Body of pancreas (tissue), 4 donors: Measurements from ENCODE around the gene VEGFA. TPM values are rescaled to one million over a fixed set of nuclear protein-coding genes. Genes with fewer than 3 reads are reported as not detected.

ENCODE experiments used
- ATAC-seq: fragments of 150-250 bp; one replicate; pipeline ENCODE4 v1.9.1; 2016
- DNase-seq, 4 donors: peaks; one replicate each; pipeline ENCODE4 v3.0.0-alpha.2; 2019
- H3K27ac ChIP-seq, 4 donors: fragments of 200-600 bp; sonication (generic); 1 replicate in 3 of 4; 2 replicates in 1 of 4; pipeline versions ENCODE4 v1.5.1 to v1.6.1; 2016 to 2019; ENCODE audit warnings: mild to moderate bottlenecking in 1 of 4, mixed read lengths in 1 of 4, moderate library complexity in 1 of 4
- H3K27me3 ChIP-seq, 2 donors: fragments of 200-600 bp; sonication (generic); one replicate each; pipeline ENCODE4 v1.6.0; 2016; ENCODE audit warnings: mild to moderate bottlenecking in 1 of 2
- H3K36me3 ChIP-seq, 2 donors: fragments of 200-600 bp; sonication (generic); replicated peaks in 1 of 2; 2 replicates each; pipeline ENCODE4 v1.5.1; 2016; ENCODE audit warnings: low read depth in 2 of 2; ENCODE audit not compliant: insufficient read depth in 1 of 2
- H3K4me1 ChIP-seq: fragments of 200-600 bp; sonication (generic); one replicate; pipeline ENCODE4 v1.6.0; 2016
- H3K4me3 ChIP-seq, 2 donors: fragments of 200-600 bp; sonication (generic); 1 replicate in 1 of 2; 2 replicates in 1 of 2; pipeline ENCODE4 v1.5.1; 2016 to 2019
- H3K9me3 ChIP-seq, 3 donors: fragments of 200-600 bp; sonication (generic); 1 replicate in 2 of 3; 2 replicates in 1 of 3; pipeline ENCODE4 v1.5.1; 2016
- POLR2A ChIP-seq, 3 donors: fragments of 450-650 bp; IDR thresholded peaks; one replicate each; pipeline ENCODE4 v1.6.1; 2016; ENCODE audit warnings: antibody characterized with exemption in 3 of 3, mild to moderate bottlenecking in 2 of 3
- WGBS, 2 donors: methylation state at CpG; one replicate each; pipeline ENCODE4 v1.1.5; 2017; 5-methylcytosine and 5-hydroxymethylcytosine counted together
- intact Hi-C: fragments of 100-400 bp; cut with DNase I; formaldehyde crosslinking; loops from one replicate; pipeline ENCODE4 v1.15.1; 2023
- total RNA-seq, 2 donors: library from RNA; depleted of rRNA; stranded (reverse); fragments of >200 nt; gene quantifications; one replicate each; pipeline ENCODE4 v1.1.0, GENCODE V29; 2016
- TF ChIP-seq, protein P1 (sequence below), 7 experiments: fragments of 450-650 bp in 4 of 7; fragments of 200-600 bp in 3 of 7; sonication (generic) in 3 of 7; IDR thresholded peaks; one replicate each; pipeline ENCODE4 v1.5.1; 2016 to 2019; ENCODE audit warnings: antibody characterized with exemption in 7 of 7

VEGFA gene
- total RNA-seq, 2 donors from 2014 or later, result 84.8 to 272 TPM

DNA sequence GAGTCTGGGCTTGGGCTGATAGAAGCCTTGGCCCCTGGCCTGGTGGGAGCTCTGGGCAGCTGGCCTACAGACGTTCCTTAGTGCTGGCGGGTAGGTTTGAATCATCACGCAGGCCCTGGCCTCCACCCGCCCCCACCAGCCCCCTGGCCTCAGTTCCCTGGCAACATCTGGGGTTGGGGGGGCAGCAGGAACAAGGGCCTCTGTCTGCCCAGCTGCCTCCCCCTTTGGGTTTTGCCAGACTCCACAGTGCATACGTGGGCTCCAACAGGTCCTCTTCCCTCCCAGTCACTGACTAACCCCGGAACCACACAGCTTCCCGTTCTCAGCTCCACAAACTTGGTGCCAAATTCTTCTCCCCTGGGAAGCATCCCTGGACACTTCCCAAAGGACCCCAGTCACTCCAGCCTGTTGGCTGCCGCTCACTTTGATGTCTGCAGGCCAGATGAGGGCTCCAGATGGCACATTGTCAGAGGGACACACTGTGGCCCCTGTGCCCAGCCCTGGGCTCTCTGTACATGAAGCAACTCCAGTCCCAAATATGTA, 957 bp upstream of the VEGFA start:
- intact Hi-C loops, result loop anchor here (5.0 to 10.0 kb wide), 2 partner anchors 104 to 183 kb away; no protein-coding TSS in a partner anchor
- ATAC-seq, result no peak
- Histone ChIP-seq H3K4me1 (peaks cover 52% of the 10 kb centered on the region), H3K36me3 (no peaks in the 10 kb centered on the region), H3K9me3 (no peaks in the 10 kb centered on the region), H3K27me3 (no peaks in the 10 kb centered on the region), H3K27ac (peak overlapping the region in 3 of 4 donors; percentile 97 to 99 (median 98)), H3K4me3 (no peak overlapping the region)
- TF ChIP-seq POLR2A (IDR thresholded peaks at IDR 0.05), result no peak
- TF ChIP-seq, protein P1, sequence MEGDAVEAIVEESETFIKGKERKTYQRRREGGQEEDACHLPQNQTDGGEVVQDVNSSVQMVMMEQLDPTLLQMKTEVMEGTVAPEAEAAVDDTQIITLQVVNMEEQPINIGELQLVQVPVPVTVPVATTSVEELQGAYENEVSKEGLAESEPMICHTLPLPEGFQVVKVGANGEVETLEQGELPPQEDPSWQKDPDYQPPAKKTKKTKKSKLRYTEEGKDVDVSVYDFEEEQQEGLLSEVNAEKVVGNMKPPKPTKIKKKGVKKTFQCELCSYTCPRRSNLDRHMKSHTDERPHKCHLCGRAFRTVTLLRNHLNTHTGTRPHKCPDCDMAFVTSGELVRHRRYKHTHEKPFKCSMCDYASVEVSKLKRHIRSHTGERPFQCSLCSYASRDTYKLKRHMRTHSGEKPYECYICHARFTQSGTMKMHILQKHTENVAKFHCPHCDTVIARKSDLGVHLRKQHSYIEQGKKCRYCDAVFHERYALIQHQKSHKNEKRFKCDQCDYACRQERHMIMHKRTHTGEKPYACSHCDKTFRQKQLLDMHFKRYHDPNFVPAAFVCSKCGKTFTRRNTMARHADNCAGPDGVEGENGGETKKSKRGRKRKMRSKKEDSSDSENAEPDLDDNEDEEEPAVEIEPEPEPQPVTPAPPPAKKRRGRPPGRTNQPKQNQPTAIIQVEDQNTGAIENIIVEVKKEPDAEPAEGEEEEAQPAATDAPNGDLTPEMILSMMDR (IDR thresholded peaks at IDR 0.05), result no peak
- peak in 3 of 4 donors; percentile 37 to 44 (median 40) for DNase-seq
- WGBS, 2 donors, result 40 to 64% methylated on average over 4 to 8 of the region's 8 CpGs

DNA sequence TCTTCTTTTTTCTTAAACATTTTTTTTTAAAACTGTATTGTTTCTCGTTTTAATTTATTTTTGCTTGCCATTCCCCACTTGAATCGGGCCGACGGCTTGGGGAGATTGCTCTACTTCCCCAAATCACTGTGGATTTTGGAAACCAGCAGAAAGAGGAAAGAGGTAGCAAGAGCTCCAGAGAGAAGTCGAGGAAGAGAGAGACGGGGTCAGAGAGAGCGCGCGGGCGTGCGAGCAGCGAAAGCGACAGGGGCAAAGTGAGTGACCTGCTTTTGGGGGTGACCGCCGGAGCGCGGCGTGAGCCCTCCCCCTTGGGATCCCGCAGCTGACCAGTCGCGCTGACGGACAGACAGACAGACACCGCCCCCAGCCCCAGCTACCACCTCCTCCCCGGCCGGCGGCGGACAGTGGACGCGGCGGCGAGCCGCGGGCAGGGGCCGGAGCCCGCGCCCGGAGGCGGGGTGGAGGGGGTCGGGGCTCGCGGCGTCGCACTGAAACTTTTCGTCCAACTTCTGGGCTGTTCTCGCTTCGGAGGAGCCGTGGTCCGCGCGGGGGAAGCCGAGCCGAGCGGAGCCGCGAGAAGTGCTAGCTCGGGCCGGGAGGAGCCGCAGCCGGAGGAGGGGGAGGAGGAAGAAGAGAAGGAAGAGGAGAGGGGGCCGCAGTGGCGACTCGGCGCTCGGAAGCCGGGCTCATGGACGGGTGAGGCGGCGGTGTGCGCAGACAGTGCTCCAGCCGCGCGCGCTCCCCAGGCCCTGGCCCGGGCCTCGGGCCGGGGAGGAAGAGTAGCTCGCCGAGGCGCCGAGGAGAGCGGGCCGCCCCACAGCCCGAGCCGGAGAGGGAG, 580 bp downstream of the VEGFA start:
- no peaks in the 10 kb centered on the region for H3K36me3 ChIP-seq
- TF ChIP-seq, protein P1 (IDR thresholded peaks at IDR 0.05), result no peak
- peak; percentile 12 to 89 (median 68) for TF ChIP-seq POLR2A (IDR thresholded peaks at IDR 0.05)
- peak overlapping the region; percentile 75 to 80 for H3K4me3 ChIP-seq
- H3K9me3 ChIP-seq, result no peaks in the 10 kb centered on the region
- peaks cover 67% of the 10 kb centered on the region for H3K4me1 ChIP-seq
- H3K27me3 ChIP-seq, result no peaks in the 10 kb centered on the region
- 0 to 1% methylated on average over 20 to 69 of the region's 84 CpGs for WGBS, 2 donors
- peak; percentile 68 to 84 (median 75) for DNase-seq
- ATAC-seq, result peak; percentile 31
- intact Hi-C loops, result no loop called here
- peak overlapping the region; percentile 95 to 99 (median 98) for H3K27ac ChIP-seq

DNA sequence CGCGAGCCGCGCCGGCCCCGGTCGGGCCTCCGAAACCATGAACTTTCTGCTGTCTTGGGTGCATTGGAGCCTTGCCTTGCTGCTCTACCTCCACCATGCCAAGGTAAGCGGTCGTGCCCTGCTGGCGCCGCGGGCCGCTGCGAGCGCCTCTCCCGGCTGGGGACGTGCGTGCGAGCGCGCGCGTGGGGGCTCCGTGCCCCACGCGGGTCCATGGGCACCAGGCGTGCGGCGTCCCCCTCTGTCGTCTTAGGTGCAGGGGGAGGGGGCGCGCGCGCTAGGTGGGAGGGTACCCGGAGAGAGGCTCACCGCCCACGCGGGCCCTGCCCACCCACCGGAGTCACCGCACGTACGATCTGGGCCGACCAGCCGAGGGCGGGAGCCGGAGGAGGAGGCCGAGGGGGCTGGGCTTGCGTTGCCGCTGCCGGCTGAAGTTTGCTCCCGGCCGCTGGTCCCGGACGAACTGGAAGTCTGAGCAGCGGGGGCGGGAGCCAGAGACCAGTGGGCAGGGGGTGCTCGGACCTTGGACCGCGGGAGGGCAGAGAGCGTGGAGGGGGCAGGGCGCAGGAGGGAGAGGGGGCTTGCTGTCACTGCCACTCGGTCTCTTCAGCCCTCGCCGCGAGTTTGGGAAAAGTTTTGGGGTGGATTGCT, 1.3 kb downstream of the VEGFA start:
- Histone ChIP-seq H3K4me3 (peak overlapping the region; percentile 75 to 80), H3K9me3 (no peaks in the 10 kb centered on the region), H3K4me1 (peaks cover 69% of the 10 kb centered on the region), H3K27me3 (no peaks in the 10 kb centered on the region), H3K27ac (peak overlapping the region; percentile 95 to 99 (median 98)), H3K36me3 (no peaks in the 10 kb centered on the region)
- DNase-seq, result peak; percentile 77 to 84 (median 82)
- TF ChIP-seq, protein P1 (IDR thresholded peaks at IDR 0.05), result peak in 1 of 7 experiments; percentile 5
- peak; percentile 44 to 85 (median 64) for TF ChIP-seq POLR2A (IDR thresholded peaks at IDR 0.05)
- ATAC-seq, result peak; percentile 22
- intact Hi-C loops, result no loop called here
- 0 to 1% methylated on average over 15 to 63 of the region's 66 CpGs for WGBS, 2 donors

DNA sequence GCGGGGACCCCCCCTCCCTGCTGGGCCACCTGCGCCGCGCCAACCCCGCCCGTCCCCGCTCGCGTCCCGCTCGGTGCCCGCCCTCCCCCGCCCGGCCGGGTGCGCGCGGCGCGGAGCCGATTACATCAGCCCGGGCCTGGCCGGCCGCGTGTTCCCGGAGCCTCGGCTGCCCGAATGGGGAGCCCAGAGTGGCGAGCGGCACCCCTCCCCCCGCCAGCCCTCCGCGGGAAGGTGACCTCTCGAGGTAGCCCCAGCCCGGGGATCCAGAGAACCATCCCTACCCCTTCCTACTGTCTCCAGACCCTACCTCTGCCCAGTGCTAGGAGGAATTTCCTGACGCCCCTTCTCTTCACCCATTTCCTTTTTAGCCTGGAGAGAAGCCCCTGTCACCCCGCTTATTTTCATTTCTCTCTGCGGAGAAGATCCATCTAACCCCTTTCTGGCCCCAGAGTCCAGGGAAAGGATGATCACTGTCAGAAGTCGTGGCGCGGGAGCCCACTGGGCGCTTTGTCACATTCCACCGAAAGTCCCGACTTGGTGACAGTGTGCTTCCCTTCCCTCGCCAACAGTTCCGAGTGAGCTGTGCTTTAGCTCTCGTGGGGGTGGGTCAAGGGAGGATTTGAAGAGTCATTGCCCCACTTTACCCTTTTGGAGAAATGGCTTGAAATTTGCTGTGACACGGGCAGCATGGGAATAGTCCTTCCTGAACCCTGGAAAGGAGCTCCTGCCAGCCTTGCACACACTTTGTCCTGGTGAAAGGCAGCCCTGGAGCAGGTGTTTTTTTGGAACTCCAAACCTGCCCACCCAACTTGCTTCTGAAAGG, 2.1 kb downstream of the VEGFA start:
- Histone ChIP-seq H3K4me3 (peak overlapping the region; percentile 75 to 80), H3K4me1 (peaks cover 72% of the 10 kb centered on the region), H3K36me3 (no peaks in the 10 kb centered on the region), H3K27me3 (no peaks in the 10 kb centered on the region), H3K9me3 (no peaks in the 10 kb centered on the region), H3K27ac (peak overlapping the region; percentile 95 to 99 (median 98))
- ATAC-seq (peak; percentile 59), DNase-seq (peak; percentile 83 to 91 (median 84))
- TF ChIP-seq POLR2A (IDR thresholded peaks at IDR 0.05), result peak in 2 of 3 donors; percentile 5 to 41
- TF ChIP-seq, protein P1 (IDR thresholded peaks at IDR 0.05), result no peak
- 1 to 2% methylated on average over 25 to 37 of the region's 48 CpGs for WGBS, 2 donors
- intact Hi-C loops, result no loop called here
